ENCODE data around the gene BANF1. TPM values are rescaled to one million over a fixed set of nuclear protein-coding genes. Genes with fewer than 3 reads are reported as not detected.

BANF1 gene
- total and polyA plus RNA-seq, 9 of the 15 experiments (the other 6 are each of a cell fraction or from before 2014, with no cell fraction given) = 108 to 651 (median 263) TPM

- peak; percentile 58; the same call in 1 of the 2 replicates for TF ChIP-seq MYC (IDR thresholded peaks at IDR 0.05; ENCODE audit: low read depth, low read length)
- no peak for TF ChIP-seq MYC (CRISPR knock-in tag; IDR thresholded peaks at IDR 0.05; ENCODE audit: borderline replicate concordance, low read depth)
- TF ChIP-seq BHLHE40 (IDR thresholded peaks at IDR 0.05; ENCODE audit: low read length) = no peak; the same call in 1 of the 2 replicates
- TF ChIP-seq, protein P1, sequence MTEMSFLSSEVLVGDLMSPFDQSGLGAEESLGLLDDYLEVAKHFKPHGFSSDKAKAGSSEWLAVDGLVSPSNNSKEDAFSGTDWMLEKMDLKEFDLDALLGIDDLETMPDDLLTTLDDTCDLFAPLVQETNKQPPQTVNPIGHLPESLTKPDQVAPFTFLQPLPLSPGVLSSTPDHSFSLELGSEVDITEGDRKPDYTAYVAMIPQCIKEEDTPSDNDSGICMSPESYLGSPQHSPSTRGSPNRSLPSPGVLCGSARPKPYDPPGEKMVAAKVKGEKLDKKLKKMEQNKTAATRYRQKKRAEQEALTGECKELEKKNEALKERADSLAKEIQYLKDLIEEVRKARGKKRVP (CRISPR knock-in tag; IDR thresholded peaks at IDR 0.05) = no peak
- no peak for TF ChIP-seq EHMT2 (IDR thresholded peaks at IDR 0.05)
- no peak for TF ChIP-seq FOXK1 (CRISPR knock-in tag; IDR thresholded peaks at IDR 0.05; ENCODE audit: borderline replicate concordance)
- TF ChIP-seq RBBP5 (IDR thresholded peaks at IDR 0.05; ENCODE audit: borderline replicate concordance, insufficient read depth, low read length, poor library complexity, severe bottlenecking) = no peak
- TF ChIP-seq TFE3 (CRISPR knock-in tag; IDR thresholded peaks at IDR 0.05) = no peak
- TF ChIP-seq SOX6 (IDR thresholded peaks at IDR 0.05) = peak; percentile 32; the same call in 1 of the 2 replicates
- TF ChIP-seq, protein P2, sequence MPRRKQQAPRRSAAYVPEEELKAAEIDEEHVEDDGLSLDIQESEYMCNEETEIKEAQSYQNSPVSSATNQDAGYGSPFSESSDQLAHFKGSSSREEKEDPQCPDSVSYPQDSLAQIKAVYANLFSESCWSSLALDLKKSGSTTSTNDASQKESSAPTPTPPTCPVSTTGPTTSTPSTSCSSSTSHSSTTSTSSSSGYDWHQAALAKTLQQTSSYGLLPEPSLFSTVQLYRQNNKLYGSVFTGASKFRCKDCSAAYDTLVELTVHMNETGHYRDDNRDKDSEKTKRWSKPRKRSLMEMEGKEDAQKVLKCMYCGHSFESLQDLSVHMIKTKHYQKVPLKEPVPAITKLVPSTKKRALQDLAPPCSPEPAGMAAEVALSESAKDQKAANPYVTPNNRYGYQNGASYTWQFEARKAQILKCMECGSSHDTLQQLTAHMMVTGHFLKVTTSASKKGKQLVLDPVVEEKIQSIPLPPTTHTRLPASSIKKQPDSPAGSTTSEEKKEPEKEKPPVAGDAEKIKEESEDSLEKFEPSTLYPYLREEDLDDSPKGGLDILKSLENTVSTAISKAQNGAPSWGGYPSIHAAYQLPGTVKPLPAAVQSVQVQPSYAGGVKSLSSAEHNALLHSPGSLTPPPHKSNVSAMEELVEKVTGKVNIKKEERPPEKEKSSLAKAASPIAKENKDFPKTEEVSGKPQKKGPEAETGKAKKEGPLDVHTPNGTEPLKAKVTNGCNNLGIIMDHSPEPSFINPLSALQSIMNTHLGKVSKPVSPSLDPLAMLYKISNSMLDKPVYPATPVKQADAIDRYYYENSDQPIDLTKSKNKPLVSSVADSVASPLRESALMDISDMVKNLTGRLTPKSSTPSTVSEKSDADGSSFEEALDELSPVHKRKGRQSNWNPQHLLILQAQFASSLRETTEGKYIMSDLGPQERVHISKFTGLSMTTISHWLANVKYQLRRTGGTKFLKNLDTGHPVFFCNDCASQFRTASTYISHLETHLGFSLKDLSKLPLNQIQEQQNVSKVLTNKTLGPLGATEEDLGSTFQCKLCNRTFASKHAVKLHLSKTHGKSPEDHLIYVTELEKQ (CRISPR knock-in tag; IDR thresholded peaks at IDR 0.05) = no peak
- no peak for TF ChIP-seq E2F3 (CRISPR knock-in tag; IDR thresholded peaks at IDR 0.05)
- no peak for TF ChIP-seq MCM2 (IDR thresholded peaks at IDR 0.05; ENCODE audit: low read depth)
- TF ChIP-seq, protein P3, sequence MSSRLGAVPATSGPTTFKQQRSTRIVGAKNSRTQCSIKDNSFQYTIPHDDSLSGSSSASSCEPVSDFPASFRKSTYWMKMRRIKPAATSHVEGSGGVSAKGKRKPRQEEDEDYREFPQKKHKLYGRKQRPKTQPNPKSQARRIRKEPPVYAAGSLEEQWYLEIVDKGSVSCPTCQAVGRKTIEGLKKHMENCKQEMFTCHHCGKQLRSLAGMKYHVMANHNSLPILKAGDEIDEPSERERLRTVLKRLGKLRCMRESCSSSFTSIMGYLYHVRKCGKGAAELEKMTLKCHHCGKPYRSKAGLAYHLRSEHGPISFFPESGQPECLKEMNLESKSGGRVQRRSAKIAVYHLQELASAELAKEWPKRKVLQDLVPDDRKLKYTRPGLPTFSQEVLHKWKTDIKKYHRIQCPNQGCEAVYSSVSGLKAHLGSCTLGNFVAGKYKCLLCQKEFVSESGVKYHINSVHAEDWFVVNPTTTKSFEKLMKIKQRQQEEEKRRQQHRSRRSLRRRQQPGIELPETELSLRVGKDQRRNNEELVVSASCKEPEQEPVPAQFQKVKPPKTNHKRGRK (tag; IDR thresholded peaks at IDR 0.05) = no peak
- TF ChIP-seq, protein P4, sequence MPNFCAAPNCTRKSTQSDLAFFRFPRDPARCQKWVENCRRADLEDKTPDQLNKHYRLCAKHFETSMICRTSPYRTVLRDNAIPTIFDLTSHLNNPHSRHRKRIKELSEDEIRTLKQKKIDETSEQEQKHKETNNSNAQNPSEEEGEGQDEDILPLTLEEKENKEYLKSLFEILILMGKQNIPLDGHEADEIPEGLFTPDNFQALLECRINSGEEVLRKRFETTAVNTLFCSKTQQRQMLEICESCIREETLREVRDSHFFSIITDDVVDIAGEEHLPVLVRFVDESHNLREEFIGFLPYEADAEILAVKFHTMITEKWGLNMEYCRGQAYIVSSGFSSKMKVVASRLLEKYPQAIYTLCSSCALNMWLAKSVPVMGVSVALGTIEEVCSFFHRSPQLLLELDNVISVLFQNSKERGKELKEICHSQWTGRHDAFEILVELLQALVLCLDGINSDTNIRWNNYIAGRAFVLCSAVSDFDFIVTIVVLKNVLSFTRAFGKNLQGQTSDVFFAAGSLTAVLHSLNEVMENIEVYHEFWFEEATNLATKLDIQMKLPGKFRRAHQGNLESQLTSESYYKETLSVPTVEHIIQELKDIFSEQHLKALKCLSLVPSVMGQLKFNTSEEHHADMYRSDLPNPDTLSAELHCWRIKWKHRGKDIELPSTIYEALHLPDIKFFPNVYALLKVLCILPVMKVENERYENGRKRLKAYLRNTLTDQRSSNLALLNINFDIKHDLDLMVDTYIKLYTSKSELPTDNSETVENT (CRISPR knock-in tag; IDR thresholded peaks at IDR 0.05) = no peak
- no peak for TF ChIP-seq YBX1 (IDR thresholded peaks at IDR 0.05)
- no peak for TF ChIP-seq CHCHD3 (CRISPR knock-in tag; IDR thresholded peaks at IDR 0.05)
Observed at GRCh38 chr11:65988791-65989592, 13.3 kb upstream of the BANF1 start (continued).
